Progenitor cell of endocrine pancreas (in vitro differentiated cells): ENCODE results near the gene FAM185A. TPM values are rescaled to one million over a fixed set of nuclear protein-coding genes. Genes with fewer than 3 reads are reported as not detected.

Source experiments
- DNase-seq: peaks from one replicate; pipeline ENCODE4 v3.0.0; 2021; ENCODE audit warnings: low spot score; ENCODE audit not compliant: unreplicated experiment
- H3K27ac Mint-ChIP-seq: 2 replicates; pipeline ENCODE4 v1.8.0; 2021; ENCODE audit warnings: mild to moderate bottlenecking, moderate library complexity, mixed read lengths
- H3K27me3 Mint-ChIP-seq: 2 replicates; pipeline ENCODE4 v1.8.0; 2021; ENCODE audit warnings: mixed read lengths
- H3K36me3 Mint-ChIP-seq: 2 replicates; pipeline ENCODE4 v1.8.0; 2022; ENCODE audit warnings: mixed read lengths; ENCODE audit not compliant: insufficient read depth
- H3K4me1 Mint-ChIP-seq: 2 replicates; pipeline ENCODE4 v1.8.0; 2021; ENCODE audit warnings: low read depth, mixed read lengths
- H3K4me3 Mint-ChIP-seq: 2 replicates; pipeline ENCODE4 v1.8.0; 2021; ENCODE audit warnings: low read depth, mild to moderate bottlenecking, moderate library complexity, mixed read lengths
- H3K9me3 Mint-ChIP-seq: 2 replicates; pipeline ENCODE4 v1.8.0; 2021; ENCODE audit warnings: low read depth, mixed read lengths
- CTCF ChIP-seq: fragments of 200-600 bp; sonication (generic); IDR thresholded peaks from one replicate; pipeline ENCODE4 v1.5.0; 2021; ENCODE audit warnings: antibody characterized with exemption, mild to moderate bottlenecking; ENCODE audit not compliant: unreplicated experiment
- total RNA-seq: library from RNA; stranded (reverse); gene quantifications from 2 replicates; pipeline ENCODE4 v1.2.1, GENCODE V29; 2021

FAM185A gene
- total RNA-seq, 1 donor from 2014 or later, result 19.4 TPM

DNA sequence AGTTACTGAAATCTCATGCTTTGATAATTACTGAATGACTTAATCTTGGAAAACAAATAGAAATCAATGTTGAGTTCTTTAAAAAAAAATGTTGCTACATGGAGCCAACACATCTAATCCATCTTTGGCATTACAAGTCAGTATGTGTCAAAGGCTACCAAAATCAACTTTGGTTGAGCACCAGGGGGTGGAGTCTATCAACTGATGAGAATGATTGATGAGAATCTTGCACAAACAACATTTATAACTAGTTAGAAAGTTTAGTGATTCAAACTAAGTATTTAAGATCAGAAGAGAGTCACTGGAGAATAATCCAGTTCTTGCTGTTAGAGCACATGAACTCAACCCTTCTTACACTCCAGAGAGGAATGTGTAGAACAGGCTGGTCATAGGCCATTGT is 93.5 kb downstream of the FAM185A start:
- Mint-ChIP-seq H3K4me1 (peaks cover 8% of the 10 kb centered on the region), H3K9me3 (peaks cover 5% of the 10 kb centered on the region), H3K4me3 (no peak overlapping the region), H3K36me3 (peaks cover 12% of the 10 kb centered on the region), H3K27ac (no peak overlapping the region), H3K27me3 (no peaks in the 10 kb centered on the region)
- TF ChIP-seq CTCF, result no peak
- no peak for DNase-seq

DNA sequence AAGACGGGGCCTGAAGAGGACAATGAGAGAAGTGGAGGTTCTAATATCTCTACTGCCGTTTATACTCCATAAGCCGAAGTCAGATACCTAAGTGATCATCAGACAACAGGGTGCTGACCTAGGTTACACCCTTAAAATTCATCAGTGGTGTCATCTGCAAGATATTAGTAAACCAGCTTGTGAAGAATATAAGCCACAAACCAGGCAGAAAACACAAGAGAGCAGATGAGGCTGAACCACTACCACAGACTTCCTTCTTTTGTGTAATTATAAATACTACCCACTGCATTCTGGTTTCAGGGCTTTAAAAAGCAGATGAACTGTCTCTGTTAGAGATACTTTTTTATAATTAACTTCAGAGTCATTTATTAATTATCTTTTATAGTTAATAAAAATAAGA is 95.1 kb downstream of the FAM185A start:
- Mint-ChIP-seq H3K27me3 (no peaks in the 10 kb centered on the region), H3K36me3 (peaks cover 11% of the 10 kb centered on the region), H3K4me1 (peaks cover 8% of the 10 kb centered on the region), H3K4me3 (no peak overlapping the region), H3K27ac (no peak overlapping the region), H3K9me3 (peaks cover 5% of the 10 kb centered on the region)
- DNase-seq, result no peak
- TF ChIP-seq CTCF, result no peak

DNA sequence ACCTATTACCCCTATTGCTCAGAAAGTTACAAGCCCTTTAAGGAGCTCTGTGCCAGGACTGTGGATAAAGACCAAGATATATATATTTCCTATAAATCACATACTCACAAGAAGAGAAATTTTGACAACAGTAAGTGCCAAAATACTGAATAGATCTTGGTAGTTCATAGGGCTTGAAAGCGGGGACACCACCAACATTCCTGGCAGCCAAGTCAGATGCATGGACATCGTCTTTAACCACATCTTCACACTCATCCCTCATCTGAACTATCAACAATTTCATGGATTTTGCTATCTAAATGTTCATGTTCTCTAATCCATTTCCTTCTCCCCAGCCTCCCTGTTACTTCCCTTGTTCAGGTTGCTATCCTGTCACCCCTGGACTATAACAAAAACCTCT is 96.5 kb downstream of the FAM185A start:
- TF ChIP-seq CTCF, result no peak
- Mint-ChIP-seq H3K36me3 (peaks cover 13% of the 10 kb centered on the region), H3K4me1 (peaks cover 3% of the 10 kb centered on the region), H3K27me3 (no peaks in the 10 kb centered on the region), H3K4me3 (no peak overlapping the region), H3K27ac (no peak overlapping the region), H3K9me3 (peaks cover 5% of the 10 kb centered on the region)
- no peak for DNase-seq

GRCh38 chr7:102849079-102849478 is 100.3 kb downstream of the FAM185A start:
- Mint-ChIP-seq H3K27ac (no peak overlapping the region), H3K36me3 (peaks cover 15% of the 10 kb centered on the region), H3K4me1 (no peaks in the 10 kb centered on the region), H3K27me3 (no peaks in the 10 kb centered on the region), H3K9me3 (peaks cover 6% of the 10 kb centered on the region), H3K4me3 (no peak overlapping the region)
- TF ChIP-seq CTCF, result no peak
- DNase-seq, result no peak

DNA sequence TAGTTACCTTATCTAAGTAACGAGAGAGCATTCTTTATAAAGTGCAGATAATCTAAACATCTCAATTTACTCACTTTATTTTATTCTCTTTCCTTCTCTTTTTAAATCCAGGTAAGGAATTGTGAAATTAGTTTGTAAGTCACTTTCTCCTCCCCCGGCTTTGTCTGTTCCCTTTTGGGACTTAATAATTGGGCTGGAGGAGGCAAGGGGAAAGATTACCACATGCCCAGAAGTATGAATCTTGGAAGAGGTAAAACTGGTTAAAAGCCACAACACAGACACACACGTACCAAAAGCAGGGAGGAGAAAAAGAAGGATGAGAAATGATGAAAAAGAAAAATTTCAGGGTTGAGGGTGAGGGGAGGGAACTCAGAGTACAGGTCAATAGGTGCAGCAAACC is 100.7 kb downstream of the FAM185A start:
- H3K4me1 Mint-ChIP-seq, result no peaks in the 10 kb centered on the region
- H3K27ac Mint-ChIP-seq, result no peak overlapping the region
- no peak overlapping the region for H3K4me3 Mint-ChIP-seq
- H3K36me3 Mint-ChIP-seq, result peaks cover 13% of the 10 kb centered on the region
- no peaks in the 10 kb centered on the region for H3K27me3 Mint-ChIP-seq
- DNase-seq, result no peak
- no peak for TF ChIP-seq CTCF
- H3K9me3 Mint-ChIP-seq, result peaks cover 6% of the 10 kb centered on the region
